K562 (cell line): ENCODE data around the gene PPP1CC. TPM values are rescaled to one million over a fixed set of nuclear protein-coding genes. Genes with fewer than 3 reads are reported as not detected.

ENCODE experiments used
- EP300 ChIP-seq: IDR thresholded peaks from 2 replicates; pipeline ENCODE4 v1.6.1; 2012; ENCODE audit warnings: low read length, improper control_type of control experiment
- ESRRB ChIP-seq: fragments of 250-450 bp; sonication (Bioruptor Pico); IDR thresholded peaks from 2 replicates; pipeline ENCODE4 v1.5.0; 2020; ENCODE audit warnings: mild to moderate bottlenecking, moderate library complexity, borderline replicate concordance
- GTF2F1 ChIP-seq: IDR thresholded peaks from 2 replicates; pipeline ENCODE4 v1.6.1; 2011; ENCODE audit warnings: low read depth, low read length, improper control_type of control experiment
- HMBOX1 ChIP-seq: sonication (generic); IDR thresholded peaks from 2 replicates; pipeline ENCODE4 v1.6.1; 2016
- JUND ChIP-seq, 2 experiments: IDR thresholded peaks; 2 replicates in 1 of 2; 3 replicates in 1 of 2; pipeline ENCODE4 v1.6.1; 2011; ENCODE audit warnings: borderline replicate concordance in 2 of 2, low read depth in 2 of 2, low read length in 2 of 2, improper control_type of control experiment in 1 of 2, missing biosample characterization in 1 of 2, missing genetic modification characterization in 1 of 2, missing genetic modification reagents in 1 of 2
- MAFG ChIP-seq: fragments of 450-650 bp; conservative IDR thresholded peaks from 2 replicates; pipeline ENCODE4 v1.6.1; 2016; ENCODE audit warnings: missing genetic modification characterization, missing compliant biosample characterization
- MEIS2 ChIP-seq: fragments of 450-650 bp; IDR thresholded peaks from 2 replicates; pipeline ENCODE4 v1.6.1; 2014; ENCODE audit warnings: mild to moderate bottlenecking; ENCODE audit not compliant: partially characterized antibody
- MNT ChIP-seq, 2 experiments: fragments of 450-650 bp; conservative IDR thresholded peaks; 2 replicates each; pipeline ENCODE4 v1.6.1; 2017; ENCODE audit warnings: mild to moderate bottlenecking in 2 of 2, moderate library complexity in 2 of 2
- MYC ChIP-seq, 2 experiments: fragments of 250-450 bp in 1 of 2; sonication (Bioruptor Pico) in 1 of 2; IDR thresholded peaks; 2 replicates each; pipeline versions ENCODE4 v1.5.1 to v1.6.1; 2012 to 2021; ENCODE audit warnings: low read depth in 2 of 2, borderline replicate concordance in 1 of 2, improper control_type of control experiment in 1 of 2, low read length in 1 of 2, mild to moderate bottlenecking in 1 of 2, moderate library complexity in 1 of 2
- NFIC ChIP-seq: fragments of 450-650 bp; IDR thresholded peaks from 2 replicates; pipeline ENCODE4 v1.6.1; 2017; ENCODE audit warnings: mild to moderate bottlenecking, inconsistent platforms
- NFRKB ChIP-seq: fragments of 450-650 bp; IDR thresholded peaks from 2 replicates; pipeline ENCODE4 v1.6.1; 2016; ENCODE audit warnings: low read depth
- NRF1 ChIP-seq, 2 experiments: fragments of 450-650 bp; IDR thresholded peaks in 1 of 2; conservative IDR thresholded peaks in 1 of 2; 2 replicates each; pipeline ENCODE4 v1.6.1; 2014; ENCODE audit warnings: mild to moderate bottlenecking in 2 of 2
- RBM17 ChIP-seq: fragments of 200-400 bp; formaldehyde crosslinking; IDR thresholded peaks from 2 replicates; pipeline ENCODE4 v1.6.1; 2017; ENCODE audit warnings: low read depth, mild to moderate bottlenecking, low read length, borderline replicate concordance
- SIRT6 ChIP-seq: IDR thresholded peaks from one replicate; pipeline ENCODE4 v1.6.1; 2012; ENCODE audit warnings: low read depth, mild to moderate bottlenecking, control low read depth, inconsistent platforms, low read length, moderate library complexity
- SNRNP70 ChIP-seq: fragments of 200-400 bp; formaldehyde crosslinking; optimal IDR thresholded peaks from 2 replicates; pipeline ENCODE3; 2017; ENCODE audit warnings: low read depth, low read length
- TEAD1 ChIP-seq, 2 experiments: fragments of 450-650 bp in 1 of 2; sonication (generic) in 1 of 2; formaldehyde crosslinking; IDR thresholded peaks; 2 replicates each; pipeline versions ENCODE4 v1.4.0 to v1.8.0; 2020 to 2022; ENCODE audit warnings: mild to moderate bottlenecking in 2 of 2, missing genetic modification reagents in 1 of 2
- TEAD4 ChIP-seq, 2 experiments: sonication (generic) in 1 of 2; formaldehyde crosslinking in 1 of 2; IDR thresholded peaks; 2 replicates each; pipeline versions ENCODE4 v1.6.1 to v1.8.0; 2012 to 2022; ENCODE audit warnings: borderline replicate concordance in 1 of 2, inconsistent platforms in 1 of 2, low read length in 1 of 2, mild to moderate bottlenecking in 1 of 2, missing genetic modification reagents in 1 of 2
- ZBTB1 ChIP-seq: sonication (generic); formaldehyde crosslinking; IDR thresholded peaks from 2 replicates; pipeline ENCODE4 v1.8.1; 2023; ENCODE audit warnings: missing genetic modification reagents, low read depth, mild to moderate bottlenecking, borderline replicate concordance
- ZNF133 ChIP-seq: fragments of 250-450 bp; sonication (Bioruptor Pico); IDR thresholded peaks from 2 replicates; pipeline ENCODE4 v1.4.0; 2020; ENCODE audit warnings: mild to moderate bottlenecking
- ZNF398 ChIP-seq: fragments of 250-450 bp; sonication (Bioruptor Pico); IDR thresholded peaks from 2 replicates; pipeline ENCODE4 v1.8.0; 2021; ENCODE audit warnings: moderate library complexity, mild to moderate bottlenecking, inconsistent platforms
- ZNF707 ChIP-seq: fragments of 250-450 bp; sonication (Bioruptor Pico); conservative IDR thresholded peaks from 2 replicates; pipeline ENCODE4 v1.8.0; 2022; ENCODE audit warnings: inconsistent platforms, mild to moderate bottlenecking, moderate library complexity
- polyA plus RNA-seq, 8 experiments: library from polyadenylated mRNA; depleted of rRNA in 4 of 8; stranded (reverse) in 5 of 8; unstranded in 3 of 8; fragments of >200 nt; fragmentation: Nextera tagmentation in 2 of 8; fragmentation: Illumina TruSeq in 1 of 8; extraction: Ambion mirVana in 2 of 8; extraction: Trizol in 1 of 8; gene quantifications; 2 replicates each; pipeline versions ENCODE4 v1.2.1 to v1.2.3, GENCODE V29; 2011 to 2014; ENCODE audit warnings: inconsistent platforms in 1 of 8, missing spikeins in 1 of 8
- total RNA-seq, 7 experiments: library from RNA; depleted of rRNA in 6 of 7; stranded (reverse); fragments of >200 nt in 6 of 7; fragmentation: Illumina TruSeq in 2 of 7; extraction: Trizol in 2 of 7; gene quantifications; 2 replicates each; pipeline versions ENCODE4 v1.2.1 to v1.2.3, GENCODE V29; 2011 to 2021; ENCODE audit warnings: low replicate concordance in 1 of 7

PPP1CC gene
- total and polyA plus RNA-seq, 9 of the 15 experiments (the other 6 are each of a cell fraction or from before 2014, with no cell fraction given) = 67.4 to 286 (median 195) TPM

- TF ChIP-seq ZBTB1 (CRISPR knock-in tag) (no peak), MNT (conservative IDR thresholded peaks at IDR 0.05) (no peak), NFRKB (peak; percentile 12; the same call in 1 of the 2 replicates), SIRT6 (no peak), TEAD4 (IDR thresholded peaks at IDR 0.05; ENCODE audit: low read length) (peak; percentile 20; the same call in 1 of the 2 replicates), TEAD4 (CRISPR knock-in tag; IDR thresholded peaks at IDR 0.05; ENCODE audit: borderline replicate concordance) (no peak), JUND (IDR thresholded peaks at IDR 0.05; ENCODE audit: borderline replicate concordance, low read depth, low read length) (peak; percentile 47; the same call in 1 of the 2 replicates), JUND (tag; IDR thresholded peaks at IDR 0.05; ENCODE audit: borderline replicate concordance, low read depth, low read length) (no peak; the same call in 2 of the 3 replicates), MYC (IDR thresholded peaks at IDR 0.05; ENCODE audit: low read depth, low read length) (peak; percentile 29; the same call in 1 of the 2 replicates), MYC (CRISPR knock-in tag; IDR thresholded peaks at IDR 0.05; ENCODE audit: borderline replicate concordance, low read depth) (no peak), RBM17 (no peak), EP300 (no peak), GTF2F1 (no peak), TEAD1 (CRISPR knock-in tag; IDR thresholded peaks at IDR 0.05) (0 out of 4 replicates have a peak, but pooled peaks of 1 of the 2 experiments have one; percentile 33), ESRRB (CRISPR knock-in tag) (no peak), MAFG (no peak), ZNF707 (no peak), ZNF133 (no peak), SNRNP70 (no peak), NRF1 (conservative IDR thresholded peaks at IDR 0.05 in 1 of 2, IDR thresholded peaks at IDR 0.05 in 1 of 2) (peak; percentile 63 to 70), HMBOX1 (0 out of 2 replicates have a peak, but pooled peaks have one; percentile 13), MEIS2 (peak; percentile 17), ZNF398 (no peak), NFIC (peak; percentile 98)
These were observed 42.9 kb downstream of the PPP1CC start (continued) for GRCh38 chr12:110699591-110700445.
